Suppressor macrophage treated with lipopolysaccharide for 1 hour (primary cell): ENCODE measurements around the gene SIGLEC5.

Experiments
- DNase-seq, 3 donors: peaks; one replicate each; pipeline ENCODE4 v3.0.0-alpha.2; 2020 to 2022

The SIGLEC5 gene

DNA sequence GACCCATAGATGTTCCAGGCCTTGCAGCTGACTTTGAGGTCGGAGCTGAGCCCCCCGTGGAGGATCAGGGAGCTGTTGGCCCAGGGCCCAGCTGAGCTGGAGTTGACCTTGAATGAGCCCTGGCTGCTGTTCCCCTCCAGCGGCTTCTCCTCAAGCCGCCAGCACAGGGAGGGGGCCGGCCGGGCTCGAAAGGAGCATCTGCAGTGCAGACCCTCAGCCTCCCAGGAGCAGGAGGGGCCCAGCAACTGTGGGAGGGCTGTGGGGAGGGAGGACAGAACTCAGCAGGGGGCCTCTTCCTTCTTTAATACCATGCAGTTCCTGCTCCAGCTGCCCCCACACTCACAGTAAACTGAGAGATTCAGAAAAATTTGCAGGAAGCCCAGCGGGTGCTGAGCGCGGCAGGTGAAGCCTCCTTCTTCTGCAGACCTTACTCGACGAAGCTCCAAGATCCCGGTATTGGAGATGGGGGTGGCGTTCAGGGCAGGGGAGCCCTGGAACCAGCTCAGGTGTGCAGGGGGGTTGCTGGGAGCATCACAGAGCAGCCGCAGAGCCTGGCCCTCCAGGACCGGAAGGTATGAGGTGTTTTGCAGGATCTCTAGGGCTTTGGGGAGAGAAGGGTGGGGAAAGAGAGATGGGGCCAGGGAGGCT lies 2.6 kb downstream of the SIGLEC5 start:
- DNase-seq = peak in 1 of 3 donors; percentile 16

DNA sequence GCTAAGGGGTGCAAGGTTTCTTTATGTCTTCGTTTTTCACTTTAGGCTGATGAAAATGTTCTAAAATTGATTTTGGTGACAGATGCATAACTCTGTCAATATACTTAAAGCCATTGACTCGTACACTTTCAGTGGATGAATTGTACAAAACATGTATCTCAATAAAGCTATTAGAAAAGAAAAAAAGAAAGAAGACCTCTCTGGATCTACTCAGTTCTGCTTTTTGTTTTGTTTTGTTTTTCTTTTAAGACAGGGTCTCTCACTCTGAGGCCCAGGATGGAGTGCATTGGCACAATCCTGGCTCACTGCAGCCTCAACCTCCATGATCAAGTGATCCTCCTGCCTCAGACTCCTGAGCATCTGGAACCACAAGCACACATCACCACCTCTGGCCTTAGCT lies 3.5 kb downstream of the SIGLEC5 start:
- no peak for DNase-seq

DNA sequence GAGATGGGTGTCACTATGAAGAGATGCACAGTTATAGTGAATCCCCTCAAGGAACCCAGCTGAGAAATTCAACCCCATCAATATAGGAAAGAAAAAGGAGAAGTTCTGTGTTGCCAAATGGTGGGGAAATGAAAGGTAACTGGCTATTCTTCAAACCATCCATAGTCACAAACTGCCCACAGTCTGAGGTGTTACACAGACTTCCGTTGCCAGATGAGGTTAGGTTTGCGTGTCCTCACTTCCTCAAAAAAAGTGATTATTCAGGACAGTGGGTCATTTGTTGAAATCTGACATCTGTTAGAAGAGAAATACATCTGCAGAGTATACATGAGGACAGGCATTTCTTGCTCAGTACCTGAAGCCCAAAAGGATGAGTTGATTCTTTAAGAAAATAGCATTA lies 9.0 kb downstream of the SIGLEC5 start:
- peak; percentile 46 to 59 (median 57) for DNase-seq

DNA sequence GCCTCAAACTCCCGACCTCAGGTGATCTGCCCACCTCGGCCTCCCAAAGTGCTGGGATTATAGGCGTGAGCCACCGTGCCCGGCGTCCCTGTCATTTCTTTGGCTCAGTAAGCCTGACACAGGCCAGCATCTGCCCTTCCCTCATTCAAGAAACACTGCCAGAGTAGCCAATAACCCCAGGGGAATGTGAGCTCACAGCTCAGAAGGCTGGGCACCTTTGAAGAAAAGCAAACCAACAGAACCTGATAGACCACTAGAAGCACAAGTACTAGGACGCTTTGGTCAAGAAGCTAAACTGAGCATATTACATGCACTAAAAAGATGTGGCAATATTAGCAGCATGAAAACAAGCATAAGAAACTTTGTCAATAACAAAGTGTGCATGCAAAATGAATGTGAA lies 14.2 kb downstream of the SIGLEC5 start:
- DNase-seq = no peak

DNA sequence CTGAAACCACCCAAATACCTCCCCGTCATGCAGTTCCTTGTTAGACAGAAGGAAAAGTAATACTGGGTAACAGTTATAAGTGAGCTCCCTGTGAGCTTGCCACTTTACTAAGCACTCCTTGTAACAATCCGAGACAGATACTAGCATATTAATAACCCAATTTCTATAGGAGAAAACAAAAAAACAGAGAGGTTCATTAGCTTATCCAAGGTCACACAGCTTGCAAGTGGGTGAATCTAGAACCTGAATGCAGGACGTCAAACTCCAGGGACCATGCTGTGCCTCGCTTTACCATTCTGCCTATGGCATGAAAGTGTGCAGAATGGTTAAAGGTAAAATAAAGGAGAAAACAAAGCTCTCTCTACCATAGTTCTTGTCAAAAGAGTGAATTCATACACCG lies 15.4 kb downstream of the SIGLEC5 start:
- no peak for DNase-seq

DNA sequence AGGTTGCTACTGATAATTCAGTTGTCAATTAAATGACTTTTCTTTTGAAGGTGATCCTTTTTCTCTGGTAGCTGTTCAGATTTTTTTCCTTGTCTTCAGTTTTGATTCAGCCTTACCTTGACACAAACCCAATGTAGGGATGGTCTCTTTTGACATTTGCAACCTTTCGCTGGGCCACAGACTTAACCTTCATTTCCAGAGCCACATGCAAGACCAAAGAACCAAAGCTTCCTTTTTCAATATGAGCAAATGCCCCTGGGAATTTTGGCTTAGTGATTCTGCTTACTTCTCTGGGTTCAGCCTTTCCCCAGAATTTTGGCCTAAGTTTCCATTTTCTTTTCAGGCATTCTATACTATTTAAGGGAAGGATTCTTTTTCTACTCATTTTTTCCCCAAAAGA lies 19.6 kb downstream of the SIGLEC5 start:
- DNase-seq = peak in 1 of 3 donors; percentile 20

DNA sequence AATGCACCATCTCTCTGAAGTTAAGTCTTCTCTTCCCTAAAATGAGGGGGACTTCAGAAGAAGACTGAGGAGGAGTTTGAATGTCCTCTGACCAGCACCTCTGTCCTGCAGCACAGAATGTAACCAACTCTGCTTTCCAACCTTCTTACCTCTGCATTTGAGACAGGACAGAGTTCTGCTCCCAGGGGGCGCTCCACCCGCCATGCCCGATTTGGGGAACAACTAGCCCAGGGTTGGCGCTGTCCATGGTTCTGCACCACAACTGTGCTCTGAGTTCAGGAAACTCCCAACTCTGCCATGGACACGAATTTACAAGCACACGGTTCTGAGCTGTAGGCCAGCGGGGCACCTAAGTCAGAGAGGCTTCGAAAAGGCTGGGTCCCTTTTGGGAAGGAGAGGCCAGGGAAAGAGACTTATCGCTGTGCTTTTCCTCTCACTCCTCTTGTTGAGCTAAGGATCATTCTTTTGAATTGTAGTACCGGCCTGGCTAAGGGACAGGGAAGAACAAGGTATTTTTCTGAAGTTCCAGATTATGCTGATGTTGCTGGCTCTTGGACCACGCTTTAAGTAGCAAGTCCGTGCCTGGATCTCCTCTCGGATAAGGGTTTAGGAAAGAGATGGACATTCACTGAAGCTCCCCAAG lies 22.2 kb downstream of the SIGLEC5 start:
- peak; percentile 95 to 98 (median 98) for DNase-seq

DNA sequence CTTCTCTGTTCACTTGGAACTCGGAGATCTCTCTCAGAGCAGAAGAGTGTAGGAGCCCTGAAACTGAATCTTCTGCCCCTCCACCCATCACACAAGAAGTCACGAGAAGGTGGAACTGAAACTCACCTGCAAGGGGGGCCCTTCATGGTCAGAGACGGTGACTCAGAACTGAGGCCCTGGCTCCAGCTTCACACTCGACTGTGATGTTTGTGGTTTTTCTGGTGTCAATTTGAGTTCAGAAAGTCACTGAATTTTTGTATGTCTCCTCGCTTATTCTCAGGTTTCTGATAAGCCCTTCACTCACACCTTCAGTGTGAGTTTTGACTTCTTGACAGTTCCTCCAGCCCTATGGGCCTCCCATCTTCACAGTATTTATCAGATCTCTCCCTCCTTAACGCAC lies 23.1 kb downstream of the SIGLEC5 start:
- no peak for DNase-seq

DNA sequence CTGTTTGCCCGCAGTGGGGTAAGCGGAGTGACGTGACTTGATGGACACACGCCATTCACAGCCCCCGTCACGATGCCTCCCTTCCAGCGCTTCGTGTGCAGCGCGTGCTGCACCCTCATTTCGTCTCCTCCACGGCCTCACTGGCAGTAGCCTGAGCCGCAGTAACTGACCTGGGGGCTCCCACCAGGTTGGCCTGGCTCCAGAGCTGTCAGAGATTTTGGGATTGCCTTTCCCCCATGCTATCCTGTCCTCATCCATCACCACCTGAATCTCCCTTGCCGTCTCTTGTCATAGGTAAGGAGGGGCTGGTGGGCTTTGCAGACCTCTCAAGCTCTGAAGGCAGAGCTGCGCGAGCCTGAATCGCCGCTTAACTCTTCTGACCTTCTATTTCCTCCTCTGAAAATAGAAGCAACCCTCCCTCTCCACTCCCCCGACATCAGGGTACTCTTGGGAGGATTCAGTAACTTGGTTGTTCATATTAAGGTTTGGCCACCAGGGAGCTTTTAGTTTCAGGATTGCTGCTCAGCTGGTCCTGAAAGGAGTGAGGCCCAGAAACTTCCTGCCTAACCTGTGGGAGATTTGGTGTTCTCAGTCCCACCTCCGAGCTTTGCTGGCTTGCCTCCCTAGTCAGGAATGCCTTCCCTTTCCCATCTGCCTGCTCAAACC lies 27.9 kb downstream of the SIGLEC5 start:
- no peak for DNase-seq

DNA sequence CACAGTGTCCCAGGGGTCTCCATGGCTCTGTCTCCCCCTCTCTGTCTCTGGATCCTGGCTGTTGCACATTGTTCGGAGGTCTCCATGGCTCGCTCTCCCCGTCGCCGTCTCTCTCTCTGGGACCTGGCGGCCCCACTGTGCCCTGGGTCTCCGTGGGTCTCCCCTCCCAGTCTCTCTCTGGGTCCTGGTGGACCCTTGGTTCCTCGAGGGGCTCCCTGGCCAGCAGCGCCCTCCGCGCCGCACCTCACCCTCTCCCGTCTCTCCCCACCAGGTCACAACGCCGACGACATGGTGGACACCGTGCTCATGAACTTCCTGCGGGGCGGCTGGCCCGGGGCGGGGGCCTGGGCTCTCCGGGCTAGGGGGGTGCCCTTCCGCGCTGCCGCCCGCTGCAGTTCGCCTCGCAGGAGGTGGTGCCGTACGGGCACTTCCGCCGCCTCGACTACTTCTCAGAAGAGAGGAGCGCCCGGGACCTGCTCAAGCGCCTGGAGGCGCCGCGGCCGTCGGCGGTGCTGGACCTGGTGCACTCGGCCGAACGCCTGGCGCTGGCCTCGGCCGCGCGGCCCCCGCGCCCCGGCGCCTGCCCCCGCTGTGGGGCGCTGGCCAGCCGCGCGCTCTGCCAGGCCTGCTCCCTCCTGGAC lies 29.1 kb downstream of the SIGLEC5 start:
- DNase-seq = peak; percentile 22 to 58 (median 32)

DNA sequence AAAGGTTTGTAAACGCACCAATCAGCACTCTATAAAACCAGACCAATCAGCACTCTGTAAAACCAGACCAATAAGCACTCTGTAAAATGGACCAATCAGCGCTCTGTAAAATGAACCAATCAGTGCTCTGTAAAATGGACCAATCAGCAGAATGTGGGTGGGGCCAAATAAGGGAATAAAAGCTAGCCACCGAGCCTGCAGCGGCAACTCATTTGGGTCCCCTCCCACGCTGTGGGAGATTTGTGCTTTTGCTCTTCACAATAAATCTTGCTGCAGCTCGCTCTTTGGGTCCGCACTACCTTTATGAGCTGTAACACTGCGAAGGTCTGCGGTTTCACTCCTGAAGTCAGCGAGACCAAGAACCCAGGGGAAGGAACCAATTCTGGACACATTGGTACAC lies 31.1 kb downstream of the SIGLEC5 start:
- no peak for DNase-seq

DNA sequence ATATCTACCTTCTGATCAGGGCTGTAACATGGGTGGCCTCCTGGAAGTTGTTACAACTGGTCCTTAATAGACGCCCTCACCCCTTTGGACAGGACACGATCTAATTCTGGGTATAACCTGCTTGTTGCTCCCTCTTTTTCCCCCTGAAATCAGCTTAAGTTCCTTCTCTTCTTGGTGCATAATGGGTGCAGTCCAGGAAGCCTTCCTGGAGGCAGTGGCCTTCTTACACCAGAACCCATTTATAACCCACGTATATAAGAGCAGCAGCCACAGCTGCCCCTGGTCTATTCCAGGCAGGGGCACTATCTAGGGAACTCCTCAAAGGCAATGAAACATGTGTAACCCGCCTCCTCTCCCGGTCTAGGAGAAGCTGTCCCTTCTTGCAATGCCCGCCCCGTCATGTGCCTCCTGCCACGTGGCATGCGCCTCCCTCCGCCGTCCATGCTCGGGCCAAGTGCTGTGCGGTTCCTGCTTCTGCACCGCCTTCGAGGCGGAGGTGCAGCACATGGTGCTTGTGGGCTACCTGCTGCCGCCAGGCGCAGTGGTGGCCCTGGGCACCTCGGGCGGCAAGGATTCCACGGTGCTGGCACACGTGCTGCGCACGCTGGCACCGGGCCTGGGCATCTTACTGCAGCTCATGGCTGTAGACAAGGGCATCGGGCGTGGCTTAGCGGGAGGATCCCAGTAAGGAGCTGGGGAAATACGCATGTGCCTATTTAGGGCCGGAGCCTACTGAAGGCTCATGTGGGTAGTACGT lies 31.9 kb downstream of the SIGLEC5 start:
- DNase-seq = no peak

DNA sequence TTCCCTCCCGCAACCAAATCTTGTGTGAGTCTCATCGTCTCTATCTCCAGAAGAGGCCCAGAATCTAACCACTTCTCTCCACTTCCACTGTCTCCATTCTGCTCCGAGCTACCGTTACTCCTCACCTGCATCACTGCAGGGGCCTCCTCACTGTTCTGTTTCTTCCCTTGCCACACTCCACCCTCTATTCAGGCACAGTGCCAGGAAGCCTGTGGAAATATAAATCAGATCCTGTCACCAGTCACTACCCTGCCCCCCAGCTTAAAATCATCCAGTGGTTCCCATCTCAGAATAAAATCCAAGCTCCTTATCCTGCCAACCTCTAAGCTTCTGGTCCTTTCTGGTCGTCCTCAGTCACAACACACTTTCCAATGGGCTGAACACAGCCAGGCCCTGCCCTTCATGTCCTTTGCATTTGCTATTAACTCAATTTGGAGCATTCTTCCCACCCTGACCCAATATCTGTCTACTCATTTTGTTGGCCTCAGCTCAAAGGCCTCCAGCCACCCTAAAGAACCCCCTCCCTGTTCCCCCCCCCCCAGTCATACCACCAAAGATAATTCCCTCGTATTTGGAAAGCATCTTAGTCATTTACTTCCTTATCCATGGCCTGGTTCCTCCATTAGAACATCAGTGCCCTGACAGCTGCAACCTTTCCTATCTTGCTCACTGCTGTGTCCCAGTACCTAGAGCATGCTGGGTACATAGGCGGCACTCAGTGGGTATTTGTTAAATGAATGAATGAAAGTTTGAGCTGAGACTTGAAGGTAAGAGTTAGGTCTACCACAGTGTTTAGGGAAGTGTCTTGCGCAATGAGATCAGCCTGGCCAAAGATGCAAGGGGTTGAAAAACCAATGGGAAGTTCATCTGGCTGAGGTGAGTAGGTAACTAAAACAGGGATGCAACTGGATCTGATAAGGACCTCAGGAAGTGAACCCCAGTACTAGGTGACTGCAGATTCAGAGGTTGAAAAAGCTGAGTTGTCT lies 34.7 kb downstream of the SIGLEC5 start:
- DNase-seq = peak in 2 of 3 donors; percentile 50 to 55

DNA sequence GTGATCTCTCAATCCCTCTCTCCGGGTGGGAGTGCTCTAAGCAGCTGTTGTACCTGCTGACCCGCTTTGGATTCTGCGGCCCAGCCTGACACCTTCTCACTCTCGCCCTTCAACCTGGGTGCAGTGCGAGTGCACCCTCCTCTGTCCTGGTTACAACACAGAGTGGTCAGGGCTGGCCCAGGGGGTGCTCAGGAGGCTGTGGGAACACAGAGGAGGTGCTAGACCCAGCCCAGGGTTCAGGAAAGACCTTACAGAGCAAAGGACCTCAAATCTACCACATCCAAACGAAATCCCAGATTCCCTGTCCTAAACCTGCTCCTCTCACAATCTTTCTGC lies 35.5 kb downstream of the SIGLEC5 start:
- peak in 1 of 3 donors; percentile 6 for DNase-seq

DNA sequence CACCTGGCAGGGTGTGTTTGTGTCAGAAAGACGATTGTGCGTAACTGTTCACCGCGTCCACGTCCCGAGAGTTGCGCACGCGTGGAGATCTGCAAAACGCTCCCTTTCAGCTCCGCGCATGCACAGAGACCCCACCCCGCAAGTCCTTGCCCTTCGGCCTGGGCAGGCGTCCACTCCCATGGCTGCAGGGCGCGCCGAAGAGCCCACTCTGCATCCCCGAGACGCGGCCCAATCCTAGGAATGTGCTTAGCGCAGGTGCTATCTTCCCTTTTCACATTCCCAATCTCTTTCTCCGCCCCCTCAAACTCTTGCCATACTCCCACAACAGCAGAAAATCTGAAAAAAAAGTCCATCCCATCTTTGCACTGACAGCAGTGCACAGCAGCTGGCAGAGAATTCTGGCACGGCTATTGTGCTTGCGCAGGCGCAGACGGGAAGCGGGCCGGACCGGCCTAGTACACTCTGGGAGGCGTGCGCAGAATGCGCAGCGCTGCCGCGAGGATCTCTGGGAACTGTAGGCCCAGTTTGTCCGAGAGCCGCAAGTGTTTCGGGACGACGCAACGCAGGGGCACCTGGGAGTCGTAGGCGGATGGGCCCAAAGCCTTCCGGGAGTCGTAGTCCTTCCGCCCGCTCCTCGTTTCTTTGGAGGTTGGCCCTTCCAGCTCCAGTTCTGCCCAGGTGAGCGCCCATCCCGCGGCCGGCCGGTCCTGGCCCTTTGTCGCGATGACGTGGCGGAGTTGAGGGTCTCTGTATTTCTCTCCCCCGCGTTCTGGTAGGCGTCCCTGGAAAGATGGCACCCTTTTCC lies 36.0 kb downstream of the SIGLEC5 start:
- peak; percentile 98 to 99 (median 99) for DNase-seq

DNA sequence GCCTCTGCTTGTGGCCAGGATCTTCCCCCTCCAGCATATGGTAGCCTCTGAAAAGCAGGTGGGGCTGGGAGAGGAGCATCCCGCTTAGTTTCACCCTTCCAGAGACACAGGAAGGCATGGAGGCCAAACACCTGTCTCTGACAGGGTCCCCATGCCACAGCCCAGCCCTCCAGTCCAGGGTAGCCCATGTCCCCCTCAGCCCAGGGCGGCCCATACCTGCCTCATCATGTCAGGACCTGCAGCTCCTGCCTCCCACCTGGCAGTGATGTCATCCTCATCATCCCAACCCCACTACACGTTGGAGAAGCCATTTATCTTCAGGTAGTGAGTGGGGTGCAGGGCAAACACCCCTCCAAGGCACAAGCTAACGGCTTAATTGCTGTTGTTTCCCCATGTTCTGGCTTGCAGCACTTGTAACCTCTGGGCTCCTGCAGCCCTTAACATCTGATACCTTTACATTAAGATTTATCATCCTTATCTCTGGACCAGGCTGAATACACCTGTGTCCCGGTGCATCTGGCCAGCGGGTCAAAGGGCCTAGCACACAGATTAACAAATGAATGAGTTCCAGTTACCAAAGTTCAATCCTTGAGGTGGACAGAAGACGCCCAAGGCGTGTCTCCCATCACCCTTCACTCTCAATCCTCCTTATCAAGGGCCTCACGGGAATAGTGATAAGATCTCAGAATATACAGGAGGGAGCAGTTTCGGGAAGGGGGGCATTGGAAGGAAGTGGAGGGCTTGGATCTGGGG lies 36.9 kb downstream of the SIGLEC5 start:
- DNase-seq = no peak

DNA sequence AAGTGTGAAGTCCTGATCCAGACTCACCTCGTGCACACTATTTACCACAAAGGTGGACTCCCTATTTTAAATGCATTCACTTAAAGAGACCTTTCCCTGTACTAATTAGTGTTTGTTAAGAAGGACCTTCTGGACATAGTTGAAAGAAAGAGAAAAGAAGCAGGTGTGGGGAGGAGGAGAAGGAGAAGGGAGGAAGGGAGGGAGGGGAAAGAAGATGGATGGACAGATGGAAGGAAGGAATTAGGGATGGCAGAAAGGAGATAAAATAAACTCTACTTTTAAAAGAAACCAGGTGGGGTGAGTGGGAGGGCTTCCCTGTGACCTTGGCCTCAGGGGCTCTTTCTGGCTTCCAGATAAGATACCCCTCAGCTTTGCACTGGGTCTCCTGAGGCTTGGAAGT lies 37.7 kb downstream of the SIGLEC5 start:
- DNase-seq = no peak

DNA sequence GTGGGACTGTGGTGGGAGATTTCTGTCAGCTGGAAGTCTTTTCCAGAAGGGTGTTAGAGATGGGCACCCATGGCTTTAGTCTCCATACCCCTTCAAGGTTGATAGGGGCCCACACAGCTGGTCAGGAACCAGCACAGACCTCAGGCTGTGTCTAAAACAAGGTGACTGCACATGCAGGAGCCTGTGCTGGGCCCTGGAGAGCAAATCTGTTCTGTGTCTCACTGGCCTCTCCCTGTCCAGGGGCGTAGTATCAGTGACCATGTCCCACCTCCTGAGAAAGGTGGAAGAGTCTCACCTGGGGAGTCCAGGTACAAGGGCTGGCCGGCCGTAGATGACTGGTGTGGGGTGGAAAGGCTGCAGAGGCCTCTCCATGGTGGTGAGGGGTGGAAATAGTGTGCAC lies 39.8 kb downstream of the SIGLEC5 start:
- no peak for DNase-seq

DNA sequence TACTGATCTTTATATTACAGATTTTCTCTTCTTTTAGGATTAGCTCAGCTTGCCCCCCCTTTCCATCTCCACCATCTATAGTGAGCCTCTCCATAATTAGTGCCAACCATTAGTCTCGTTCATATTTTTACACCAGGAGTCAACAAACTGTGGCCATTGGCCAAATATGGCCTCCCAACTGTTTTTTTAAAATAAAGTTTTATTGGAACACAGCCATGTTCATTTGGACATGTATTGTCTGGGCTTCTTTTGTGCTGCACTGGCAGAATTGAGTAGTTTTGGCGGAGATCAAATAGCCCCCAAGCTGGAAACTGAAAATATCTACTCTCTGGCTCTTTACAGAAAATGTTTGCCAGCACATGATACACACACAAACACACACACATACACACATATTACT lies 40.7 kb downstream of the SIGLEC5 start:
- no peak for DNase-seq
